T-helper 22 cell (primary cell): ENCODE results near the gene OOSP1.
"Not testable (repeated sequence)": the region's sequence is repeated elsewhere in the genome, so short reads cannot be mapped to it uniquely, and the experiment has no call there.

ENCODE experiments used
- DNase-seq: peaks from one replicate; pipeline ENCODE4 v3.0.0-alpha.2; 2020; ENCODE audit warnings: low read depth

The OOSP1 gene

GRCh38 chr11:59938132-59938531, at the start of gene OOSP1:
TSS of gene OOSP1 (plus strand) at chr11:59938432. CDS start at chr11:59938455, 23 bp downstream.
- DNase-seq: no peak

GRCh38 chr11:59891781-59892181, 46.5 kb upstream of the OOSP1 start:
- no peak for DNase-seq

- no peak for DNase-seq
Observed at GRCh38 chr11:59894616-59895015, 43.6 kb upstream of the OOSP1 start.

GRCh38 chr11:59898046-59898445, 40.2 kb upstream of the OOSP1 start:
- no peak for DNase-seq

GRCh38 chr11:59898650-59899049, 39.6 kb upstream of the OOSP1 start:
- no peak for DNase-seq

GRCh38 chr11:59899532-59899931, 38.7 kb upstream of the OOSP1 start:
- no peak for DNase-seq

GRCh38 chr11:59900366-59901126, 37.7 kb upstream of the OOSP1 start:
- DNase-seq: no peak

GRCh38 chr11:59901306-59901705, 36.9 kb upstream of the OOSP1 start:
- DNase-seq: no peak

GRCh38 chr11:59903569-59903968, 34.7 kb upstream of the OOSP1 start:
- not testable (repeated sequence) for DNase-seq

GRCh38 chr11:59918480-59918879, 19.8 kb upstream of the OOSP1 start:
- no peak for DNase-seq

- no peak for DNase-seq
Observed at GRCh38 chr11:59918987-59919589, 19.1 kb upstream of the OOSP1 start.

GRCh38 chr11:59923813-59924212, 14.4 kb upstream of the OOSP1 start:
- no peak for DNase-seq

- no peak for DNase-seq
Observed at GRCh38 chr11:59931688-59932087, 6.5 kb upstream of the OOSP1 start.

GRCh38 chr11:59938718-59939117, 486 bp downstream of the OOSP1 start:
- no peak for DNase-seq

GRCh38 chr11:59939482-59939881, 1.2 kb downstream of the OOSP1 start:
- no peak for DNase-seq

- no peak for DNase-seq
Observed at GRCh38 chr11:59941091-59941490, 2.9 kb downstream of the OOSP1 start.

- no peak for DNase-seq
Observed at GRCh38 chr11:59943997-59944714, 5.9 kb downstream of the OOSP1 start.

GRCh38 chr11:59944720-59945119, 6.5 kb downstream of the OOSP1 start:
- DNase-seq: no peak

- DNase-seq: no peak
Observed at GRCh38 chr11:59953463-59954218, 15.4 kb downstream of the OOSP1 start.

- DNase-seq: no peak
Observed at GRCh38 chr11:59954219-59954847, 16.1 kb downstream of the OOSP1 start.

- DNase-seq: no peak
Observed at GRCh38 chr11:59957094-59957493, 18.9 kb downstream of the OOSP1 start.
